Motor neuron (in vitro differentiated cells): ENCODE results near the gene WDR7. TPM values are rescaled to one million over a fixed set of nuclear protein-coding genes. Genes with fewer than 3 reads are reported as not detected.

Experiments used
- ATAC-seq, 8 experiments: fragments of 200-7000 bp; cut with Tn5 transposase; replicated peaks in 6 of 8; 2 replicates each; pipeline ENCODE4 v1.8.0; 2021; ENCODE audit warnings: mild to moderate bottlenecking in 8 of 8, moderate library complexity in 8 of 8
- H3K27ac ChIP-seq, 2 donors: fragments of 250-450 bp; sonication (Bioruptor Pico); 2 replicates each; pipeline ENCODE4 v1.9.0; 2021; ENCODE audit warnings: antibody characterized with exemption in 2 of 2, mild to moderate bottlenecking in 2 of 2, moderate library complexity in 1 of 2
- H3K4me1 ChIP-seq, 2 donors: fragments of 250-450 bp; sonication (Bioruptor Pico); replicated peaks in 1 of 2; 2 replicates each; pipeline ENCODE4 v1.6.1; 2021; ENCODE audit warnings: antibody characterized with exemption in 2 of 2, mild to moderate bottlenecking in 2 of 2, moderate library complexity in 1 of 2
- H3K4me3 ChIP-seq, 5 donors: fragments of 250-450 bp; sonication (Bioruptor Pico); 2 replicates each; pipeline ENCODE4 v1.9.0; 2021; ENCODE audit warnings: antibody characterized with exemption in 5 of 5, mild to moderate bottlenecking in 5 of 5, moderate library complexity in 4 of 5
- WGBS, 10 experiments: fragments of 450-650 bp; shearing (Covaris generic); methylation state at CpG; one replicate each; pipeline ENCODE4 v1.0.0; 2022; 5-methylcytosine and 5-hydroxymethylcytosine counted together
- in situ Hi-C, 9 experiments: fragments of 400-800 bp; cut with MboI; loops; one replicate each; pipeline ENCODE4 v1.15.0; 2021; ENCODE audit warnings: low sequenced_read_pairs in 9 of 9, low pct_unique_long_range_greater_than_20kb in 2 of 9; ENCODE audit not compliant: unreplicated experiment in 9 of 9
- total RNA-seq, 8 experiments: library from RNA; unstranded; fragments of 300-600 nt; gene quantifications; 2 replicates each; pipeline versions ENCODE4 v1.2.3 to v1.2.4, GENCODE V29; 2022

WDR7 gene
- total RNA-seq, 8 experiments from 2014 or later, result 12.2 to 24.5 (median 19.2) TPM

- Histone ChIP-seq H3K4me3 (no peak overlapping the region), H3K4me1 (peaks cover 0 to 8% of the 10 kb centered on the region in 2 donors), H3K27ac (no peak overlapping the region)
- in situ Hi-C loops, result no loop called here
- 71 to 100% (median 93%) methylated on average over 1 to 3 of the region's 3 CpGs; no CpG with 5 or more reads in 1 of the 10 experiments for WGBS, 10 experiments
- no peak for ATAC-seq
Measured at GRCh38 chr18:56712761-56713160, 61.6 kb downstream of the WDR7 start.

- WGBS, 10 experiments, result 71 to 100% (median 86%) methylated on average over 1 to 5 of the region's 5 CpGs; no CpG with 5 or more reads in 2 of the 10 experiments
- ATAC-seq, result no peak
- no peak overlapping the region for H3K27ac ChIP-seq
- H3K4me3 ChIP-seq, result no peak overlapping the region
- in situ Hi-C loops, result no loop called here
- H3K4me1 ChIP-seq, result peaks cover 0 to 8% of the 10 kb centered on the region in 2 donors
Measured at GRCh38 chr18:56715121-56715520, 64.0 kb downstream of the WDR7 start.

GRCh38 chr18:56716692-56717146 is 65.6 kb downstream of the WDR7 start:
- in situ Hi-C loops, result no loop called here
- Histone ChIP-seq H3K4me3 (no peak overlapping the region), H3K4me1 (peaks cover 0 to 8% of the 10 kb centered on the region in 2 donors), H3K27ac (no peak overlapping the region)
- ATAC-seq, result no peak
- 50 to 100% (median 88%) methylated on average over 1 to 2 of the region's 2 CpGs; no CpG with 5 or more reads in 1 of the 10 experiments for WGBS, 10 experiments

GRCh38 chr18:56721031-56721430 is 69.9 kb downstream of the WDR7 start:
- no peak overlapping the region for H3K4me3 ChIP-seq
- H3K27ac ChIP-seq, result no peak overlapping the region
- ATAC-seq, result peak in 1 of 8 experiments; percentile 38
- whole genome bisulfite sequencing, 10 experiments, result 10 to 67% (median 50%) methylated on average over 1 of the region's 1 CpG
- H3K4me1 ChIP-seq, result no peaks in the 10 kb centered on the region
- in situ Hi-C loops, result no loop called here

- Histone ChIP-seq H3K4me3 (no peak overlapping the region), H3K4me1 (no peaks in the 10 kb centered on the region), H3K27ac (no peak overlapping the region)
- 80 to 100% (median 98%) methylated on average over 1 to 3 of the region's 3 CpGs; no CpG with 5 or more reads in 2 of the 10 experiments for WGBS, 10 experiments
- in situ Hi-C loops, result no loop called here
- no peak for ATAC-seq
Measured at GRCh38 chr18:56721491-56721890, 70.3 kb downstream of the WDR7 start.

- no peak overlapping the region for H3K27ac ChIP-seq
- in situ Hi-C loops, result no loop called here
- H3K4me1 ChIP-seq, result no peaks in the 10 kb centered on the region
- no peak for ATAC-seq
- no peak overlapping the region for H3K4me3 ChIP-seq
Measured at GRCh38 chr18:56722518-56722917, 71.4 kb downstream of the WDR7 start.

- ATAC-seq, result no peak
- Histone ChIP-seq H3K4me1 (no peaks in the 10 kb centered on the region), H3K27ac (no peak overlapping the region), H3K4me3 (no peak overlapping the region)
- WGBS, 10 experiments, result 80 to 100% (median 100%) methylated on average over 1 of the region's 1 CpG; no CpG with 5 or more reads in 1 of the 10 experiments
- in situ Hi-C loops, result no loop called here
Measured at GRCh38 chr18:56723068-56723467, 71.9 kb downstream of the WDR7 start.

- no peaks in the 10 kb centered on the region for H3K4me1 ChIP-seq
- WGBS, 10 experiments, result 50 to 100% (median 83%) methylated on average over 1 to 2 of the region's 2 CpGs
- in situ Hi-C loops, result no loop called here
- no peak overlapping the region for H3K4me3 ChIP-seq
- no peak overlapping the region for H3K27ac ChIP-seq
- no peak for ATAC-seq
Measured at GRCh38 chr18:56723706-56724105, 72.5 kb downstream of the WDR7 start.

GRCh38 chr18:56726906-56727305 is 75.7 kb downstream of the WDR7 start:
- in situ Hi-C loops, result loop anchor here in 3 of 9 experiments (25.0 kb wide), 1 partner anchor 835 kb away; no protein-coding TSS in a partner anchor
- 61 to 100% (median 97%) methylated on average over 1 to 2 of the region's 2 CpGs for WGBS, 10 experiments
- no peak for ATAC-seq
- Histone ChIP-seq H3K4me3 (no peak overlapping the region), H3K27ac (no peak overlapping the region), H3K4me1 (no peaks in the 10 kb centered on the region)

- no peak overlapping the region for H3K27ac ChIP-seq
- no peak overlapping the region for H3K4me3 ChIP-seq
- in situ Hi-C loops, result loop anchor here in 3 of 9 experiments (25.0 kb wide), 1 partner anchor 835 kb away; no protein-coding TSS in a partner anchor
- no peaks in the 10 kb centered on the region for H3K4me1 ChIP-seq
- WGBS, 10 experiments, result 56 to 100% (median 88%) methylated on average over 1 to 4 of the region's 5 CpGs; no CpG with 5 or more reads in 1 of the 10 experiments
- ATAC-seq, result no peak
Measured at GRCh38 chr18:56727399-56727798, 76.2 kb downstream of the WDR7 start.

- in situ Hi-C loops, result loop anchor here in 3 of 9 experiments (25.0 kb wide), 1 partner anchor 834 kb away; no protein-coding TSS in a partner anchor
- Histone ChIP-seq H3K4me1 (no peaks in the 10 kb centered on the region), H3K27ac (no peak overlapping the region), H3K4me3 (no peak overlapping the region)
- 89 to 100% (median 100%) methylated on average over 1 to 3 of the region's 3 CpGs; no CpG with 5 or more reads in 2 of the 10 experiments for WGBS, 10 experiments
- no peak for ATAC-seq
Measured at GRCh38 chr18:56728741-56729140, 77.6 kb downstream of the WDR7 start.

GRCh38 chr18:56738184-56738583 is 87.0 kb downstream of the WDR7 start:
- 82 to 100% (median 94%) methylated on average over 2 to 5 of the region's 5 CpGs; no CpG with 5 or more reads in 2 of the 10 experiments for WGBS, 10 experiments
- Histone ChIP-seq H3K4me3 (no peak overlapping the region), H3K4me1 (peaks cover 0 to 5% of the 10 kb centered on the region in 2 donors), H3K27ac (no peak overlapping the region)
- no peak for ATAC-seq
- in situ Hi-C loops, result loop anchor here in 3 of 9 experiments (25.0 kb wide), 1 partner anchor 824 kb away; no protein-coding TSS in a partner anchor

GRCh38 chr18:56739731-56740130 is 88.6 kb downstream of the WDR7 start:
- in situ Hi-C loops, result loop anchor here in 3 of 9 experiments (25.0 kb wide), 1 partner anchor 823 kb away; no protein-coding TSS in a partner anchor
- ATAC-seq, result no peak
- peaks cover 0 to 5% of the 10 kb centered on the region in 2 donors for H3K4me1 ChIP-seq
- H3K4me3 ChIP-seq, result no peak overlapping the region
- no peak overlapping the region for H3K27ac ChIP-seq
- whole genome bisulfite sequencing, 10 experiments, result 51 to 96% (median 77%) methylated on average over 2 of the region's 2 CpGs; no CpG with 5 or more reads in 1 of the 10 experiments

GRCh38 chr18:56740645-56741044 is 89.5 kb downstream of the WDR7 start:
- in situ Hi-C loops, result loop anchor here in 3 of 9 experiments (25.0 kb wide), 1 partner anchor 822 kb away; no protein-coding TSS in a partner anchor
- no peak overlapping the region for H3K27ac ChIP-seq
- H3K4me3 ChIP-seq, result no peak overlapping the region
- H3K4me1 ChIP-seq, result peaks cover 0 to 5% of the 10 kb centered on the region in 2 donors
- WGBS, 10 experiments, result 13 to 100% (median 63%) methylated on average over 1 of the region's 1 CpG; no CpG with 5 or more reads in 5 of the 10 experiments
- ATAC-seq, result peak in 1 of 8 experiments; percentile 23
